Peyer's patch (tissue), 4 donors: ENCODE data around the gene PDE10A.

ENCODE experiments used
- POLR2A ChIP-seq, 2 donors: fragments of 450-650 bp; IDR thresholded peaks; one replicate each; pipeline ENCODE4 v1.5.1; 2017; ENCODE audit warnings: antibody characterized with exemption in 2 of 2, mild to moderate bottlenecking in 2 of 2, moderate library complexity in 2 of 2
- TF ChIP-seq, protein P1 (sequence below), 6 experiments: fragments of 450-650 bp in 4 of 6; fragments of 200-600 bp in 2 of 6; sonication (generic) in 1 of 6; IDR thresholded peaks; one replicate each; pipeline ENCODE4 v1.5.1; 2017 to 2019; ENCODE audit warnings: antibody characterized with exemption in 6 of 6, mild to moderate bottlenecking in 3 of 6, moderate library complexity in 1 of 6

DNA sequence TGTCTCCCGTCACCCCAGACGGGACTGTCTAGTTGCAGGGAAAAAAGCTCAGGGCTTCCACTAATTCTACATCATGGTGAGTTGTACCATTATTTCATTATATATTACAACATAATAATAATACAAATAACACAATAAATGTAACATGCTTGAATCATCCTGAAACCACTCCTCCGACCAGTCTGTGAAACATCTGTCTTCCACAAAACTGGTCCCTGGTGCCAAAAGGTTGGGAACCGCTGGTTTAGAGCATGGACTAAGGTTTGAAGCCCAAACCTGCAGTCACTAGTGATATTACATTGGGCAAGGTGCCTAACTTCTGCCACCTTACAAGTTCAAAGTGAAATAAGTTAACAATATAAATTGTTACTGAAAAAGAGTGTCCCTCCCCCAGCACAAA is 175.7 kb downstream of the PDE10A start:
- TF ChIP-seq, protein P1, sequence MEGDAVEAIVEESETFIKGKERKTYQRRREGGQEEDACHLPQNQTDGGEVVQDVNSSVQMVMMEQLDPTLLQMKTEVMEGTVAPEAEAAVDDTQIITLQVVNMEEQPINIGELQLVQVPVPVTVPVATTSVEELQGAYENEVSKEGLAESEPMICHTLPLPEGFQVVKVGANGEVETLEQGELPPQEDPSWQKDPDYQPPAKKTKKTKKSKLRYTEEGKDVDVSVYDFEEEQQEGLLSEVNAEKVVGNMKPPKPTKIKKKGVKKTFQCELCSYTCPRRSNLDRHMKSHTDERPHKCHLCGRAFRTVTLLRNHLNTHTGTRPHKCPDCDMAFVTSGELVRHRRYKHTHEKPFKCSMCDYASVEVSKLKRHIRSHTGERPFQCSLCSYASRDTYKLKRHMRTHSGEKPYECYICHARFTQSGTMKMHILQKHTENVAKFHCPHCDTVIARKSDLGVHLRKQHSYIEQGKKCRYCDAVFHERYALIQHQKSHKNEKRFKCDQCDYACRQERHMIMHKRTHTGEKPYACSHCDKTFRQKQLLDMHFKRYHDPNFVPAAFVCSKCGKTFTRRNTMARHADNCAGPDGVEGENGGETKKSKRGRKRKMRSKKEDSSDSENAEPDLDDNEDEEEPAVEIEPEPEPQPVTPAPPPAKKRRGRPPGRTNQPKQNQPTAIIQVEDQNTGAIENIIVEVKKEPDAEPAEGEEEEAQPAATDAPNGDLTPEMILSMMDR (IDR thresholded peaks at IDR 0.05), result no peak
- no peak for TF ChIP-seq POLR2A (IDR thresholded peaks at IDR 0.05)
